Transverse colon (tissue), 4 donors: ENCODE results near the gene MYCBP2.

Source experiments
- EP300 ChIP-seq: sonication (generic); formaldehyde crosslinking; IDR thresholded peaks from one replicate; pipeline ENCODE4 v1.6.1; 2017; ENCODE audit warnings: antibody characterized with exemption, low read depth
- POLR2AphosphoS5 ChIP-seq, 3 donors: sonication (generic); formaldehyde crosslinking; IDR thresholded peaks; one replicate each; pipeline ENCODE4 v1.6.1; 2016; ENCODE audit warnings: antibody characterized with exemption in 3 of 3
- TF ChIP-seq, protein P1 (sequence below), 5 experiments: fragments of 200-600 bp in 3 of 5; fragments of 450-650 bp in 2 of 5; sonication (generic) in 3 of 5; IDR thresholded peaks; 1 replicate in 2 of 5; 2 replicates in 3 of 5; pipeline ENCODE4 v1.5.1; 2016 to 2017; ENCODE audit warnings: antibody characterized with exemption in 5 of 5, inconsistent platforms in 3 of 5, mild to moderate bottlenecking in 2 of 5, moderate library complexity in 1 of 5

DNA sequence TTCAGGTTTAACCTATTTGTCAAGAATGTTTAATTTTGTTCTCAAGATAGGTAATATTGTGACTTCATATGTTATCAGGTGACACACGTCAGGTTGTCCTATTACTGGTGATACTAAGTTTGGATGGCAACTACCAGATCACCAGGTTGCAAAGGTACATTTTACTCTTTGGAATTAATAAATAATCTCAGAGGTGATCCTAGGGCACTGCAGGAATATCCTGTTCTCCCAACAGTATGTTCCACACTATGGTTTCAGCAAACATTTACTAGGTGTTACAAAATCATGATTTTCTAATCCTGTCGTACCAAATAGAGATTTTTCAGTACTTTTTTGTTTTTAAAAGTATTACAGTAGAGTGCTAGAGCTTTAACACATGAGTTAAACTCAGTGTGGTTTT, 29.3 kb upstream of the MYCBP2 start:
- TF ChIP-seq, protein P1, sequence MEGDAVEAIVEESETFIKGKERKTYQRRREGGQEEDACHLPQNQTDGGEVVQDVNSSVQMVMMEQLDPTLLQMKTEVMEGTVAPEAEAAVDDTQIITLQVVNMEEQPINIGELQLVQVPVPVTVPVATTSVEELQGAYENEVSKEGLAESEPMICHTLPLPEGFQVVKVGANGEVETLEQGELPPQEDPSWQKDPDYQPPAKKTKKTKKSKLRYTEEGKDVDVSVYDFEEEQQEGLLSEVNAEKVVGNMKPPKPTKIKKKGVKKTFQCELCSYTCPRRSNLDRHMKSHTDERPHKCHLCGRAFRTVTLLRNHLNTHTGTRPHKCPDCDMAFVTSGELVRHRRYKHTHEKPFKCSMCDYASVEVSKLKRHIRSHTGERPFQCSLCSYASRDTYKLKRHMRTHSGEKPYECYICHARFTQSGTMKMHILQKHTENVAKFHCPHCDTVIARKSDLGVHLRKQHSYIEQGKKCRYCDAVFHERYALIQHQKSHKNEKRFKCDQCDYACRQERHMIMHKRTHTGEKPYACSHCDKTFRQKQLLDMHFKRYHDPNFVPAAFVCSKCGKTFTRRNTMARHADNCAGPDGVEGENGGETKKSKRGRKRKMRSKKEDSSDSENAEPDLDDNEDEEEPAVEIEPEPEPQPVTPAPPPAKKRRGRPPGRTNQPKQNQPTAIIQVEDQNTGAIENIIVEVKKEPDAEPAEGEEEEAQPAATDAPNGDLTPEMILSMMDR (IDR thresholded peaks at IDR 0.05), result no peak
- TF ChIP-seq EP300 (no peak), POLR2AphosphoS5 (IDR thresholded peaks at IDR 0.05) (no peak)
